Astrocyte (in vitro differentiated cells and primary cell): ENCODE results near the gene ARHGEF10L.

Experiments
- EZH2 ChIP-seq: IDR thresholded peaks from 2 replicates; pipeline ENCODE4 v1.6.1; 2012; ENCODE audit warnings: mild to moderate bottlenecking, low read length, inconsistent platforms; ENCODE audit not compliant: insufficient read depth
- TF ChIP-seq, protein P1 (sequence below): IDR thresholded peaks from 2 replicates; pipeline ENCODE4 v1.5.1; 2011; ENCODE audit warnings: low read depth, mild to moderate bottlenecking, inconsistent platforms, low read length, moderate library complexity; ENCODE audit not compliant: insufficient read depth

DNA sequence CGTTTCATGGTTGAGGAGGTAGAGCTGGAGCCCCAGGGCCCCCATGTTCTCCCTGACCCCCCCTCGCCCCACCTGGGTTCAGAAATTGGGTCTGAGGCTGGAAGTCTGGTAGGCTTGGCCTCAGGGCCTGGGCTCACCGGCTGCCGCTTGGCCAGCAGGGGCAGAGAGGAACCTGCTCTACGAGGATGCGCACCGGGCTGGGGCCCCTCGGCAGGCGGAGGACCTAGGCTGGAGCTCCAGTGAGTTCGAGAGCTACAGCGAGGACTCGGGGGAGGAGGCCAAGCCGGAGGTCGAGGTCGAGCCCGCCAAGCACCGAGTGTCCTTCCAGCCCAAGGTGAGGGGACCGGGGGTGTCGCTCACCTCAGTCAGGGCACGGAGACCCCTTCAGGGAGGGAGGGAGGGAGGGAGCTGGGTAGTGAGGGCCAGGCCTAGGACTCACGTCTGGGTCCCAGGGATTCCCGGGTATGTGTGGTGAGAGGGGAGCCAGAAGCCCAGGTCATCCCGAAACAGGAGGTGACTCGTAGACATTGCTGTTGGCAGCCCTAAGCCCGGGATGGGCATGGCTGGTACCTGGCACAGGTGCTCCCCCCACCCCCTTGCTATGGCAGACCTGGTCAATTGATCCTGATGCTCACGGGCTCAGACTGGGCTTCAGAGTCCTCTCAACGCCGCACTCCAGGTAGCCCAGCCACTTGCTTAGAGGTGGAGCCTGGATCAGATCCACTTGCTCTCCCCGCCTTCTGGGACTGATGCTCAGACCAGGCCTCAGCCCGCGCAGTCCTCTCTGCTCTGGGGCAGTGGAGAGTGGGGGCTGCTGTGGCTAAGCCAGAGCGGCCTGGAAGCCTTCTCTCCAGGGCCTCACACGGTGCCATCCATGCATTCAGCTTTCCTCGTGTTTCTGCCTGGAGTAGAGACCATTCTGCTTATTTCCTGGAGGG is 68.4 kb downstream of the ARHGEF10L start:
- TF ChIP-seq, protein P1, sequence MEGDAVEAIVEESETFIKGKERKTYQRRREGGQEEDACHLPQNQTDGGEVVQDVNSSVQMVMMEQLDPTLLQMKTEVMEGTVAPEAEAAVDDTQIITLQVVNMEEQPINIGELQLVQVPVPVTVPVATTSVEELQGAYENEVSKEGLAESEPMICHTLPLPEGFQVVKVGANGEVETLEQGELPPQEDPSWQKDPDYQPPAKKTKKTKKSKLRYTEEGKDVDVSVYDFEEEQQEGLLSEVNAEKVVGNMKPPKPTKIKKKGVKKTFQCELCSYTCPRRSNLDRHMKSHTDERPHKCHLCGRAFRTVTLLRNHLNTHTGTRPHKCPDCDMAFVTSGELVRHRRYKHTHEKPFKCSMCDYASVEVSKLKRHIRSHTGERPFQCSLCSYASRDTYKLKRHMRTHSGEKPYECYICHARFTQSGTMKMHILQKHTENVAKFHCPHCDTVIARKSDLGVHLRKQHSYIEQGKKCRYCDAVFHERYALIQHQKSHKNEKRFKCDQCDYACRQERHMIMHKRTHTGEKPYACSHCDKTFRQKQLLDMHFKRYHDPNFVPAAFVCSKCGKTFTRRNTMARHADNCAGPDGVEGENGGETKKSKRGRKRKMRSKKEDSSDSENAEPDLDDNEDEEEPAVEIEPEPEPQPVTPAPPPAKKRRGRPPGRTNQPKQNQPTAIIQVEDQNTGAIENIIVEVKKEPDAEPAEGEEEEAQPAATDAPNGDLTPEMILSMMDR: no peak
- no peak for TF ChIP-seq EZH2
